ENCODE measurements around the gene NMNAT3. TPM values are rescaled to one million over a fixed set of nuclear protein-coding genes. Genes with fewer than 3 reads are reported as not detected.

The NMNAT3 gene
- 1 to 10 TPM; 1.2 to 1.3 TPM for total RNA-seq

- ATAC-seq (ENCODE audit: low read depth): peak; percentile 97
- H3K9me3 Mint-ChIP-seq: no peaks in the 10 kb centered on the region
- H3K27me3 Mint-ChIP-seq: peaks cover 2% of the 10 kb centered on the region
- POLR2A ChIA-PET: interaction anchor here (0.6 kb wide), 1 partner anchor 8 kb away, joined by 3 read pairs; no protein-coding TSS in a partner anchor
- peaks cover 4% of the 10 kb centered on the region for H3K4me1 Mint-ChIP-seq
- no peak within 1 kb of the TSS for H3K27ac Mint-ChIP-seq
- peak; percentile 88 for DNase-seq
- H3K36me3 Mint-ChIP-seq: no peaks in the 10 kb centered on the region
- H3K4me3 Mint-ChIP-seq: peak within 1 kb of the TSS; percentile 75
Measured at GRCh38 chr3:139677388-139678155, at the start of gene NMNAT3. Gene NMNAT3 (minus strand): TSS chr3:139677972. CDS start chr3:139627724, 50,248 bp downstream.

- Mint-ChIP-seq H3K4me3 (no peak overlapping the region), H3K9me3 (no peaks in the 10 kb centered on the region), H3K27ac (no peak overlapping the region), H3K4me1 (no peaks in the 10 kb centered on the region), H3K27me3 (peaks cover 10% of the 10 kb centered on the region), H3K36me3 (no peaks in the 10 kb centered on the region)
- ATAC-seq (ENCODE audit: low read depth): no peak
- no peak for DNase-seq
- POLR2A ChIA-PET: no interaction called here
Measured at GRCh38 chr3:139721370-139721769, 43.6 kb upstream of the NMNAT3 start.

GRCh38 chr3:139718415-139718814 lies 40.6 kb upstream of the NMNAT3 start:
- Mint-ChIP-seq H3K27me3 (peaks cover 10% of the 10 kb centered on the region), H3K36me3 (no peaks in the 10 kb centered on the region), H3K4me3 (no peak overlapping the region), H3K9me3 (no peaks in the 10 kb centered on the region), H3K27ac (no peak overlapping the region), H3K4me1 (no peaks in the 10 kb centered on the region)
- DNase-seq (no peak), ATAC-seq (ENCODE audit: low read depth) (no peak)
- POLR2A ChIA-PET: no interaction called here

- Mint-ChIP-seq H3K27ac (no peak overlapping the region), H3K4me3 (no peak overlapping the region), H3K4me1 (no peaks in the 10 kb centered on the region), H3K9me3 (no peaks in the 10 kb centered on the region), H3K36me3 (no peaks in the 10 kb centered on the region), H3K27me3 (peaks cover 6% of the 10 kb centered on the region)
- POLR2A ChIA-PET: no interaction called here
- ATAC-seq (ENCODE audit: low read depth): no peak
- DNase-seq: no peak
Measured at GRCh38 chr3:139716908-139717485, 39.2 kb upstream of the NMNAT3 start.

GRCh38 chr3:139715743-139716360 lies 38.1 kb upstream of the NMNAT3 start:
- Mint-ChIP-seq H3K36me3 (no peaks in the 10 kb centered on the region), H3K4me3 (no peak overlapping the region), H3K9me3 (no peaks in the 10 kb centered on the region), H3K4me1 (no peaks in the 10 kb centered on the region), H3K27ac (no peak overlapping the region), H3K27me3 (peaks cover 2% of the 10 kb centered on the region)
- no peak for ATAC-seq (ENCODE audit: low read depth)
- no peak for DNase-seq
- POLR2A ChIA-PET: no interaction called here

- no peaks in the 10 kb centered on the region for H3K36me3 Mint-ChIP-seq
- H3K4me3 Mint-ChIP-seq: no peak overlapping the region
- POLR2A ChIA-PET: no interaction called here
- no peaks in the 10 kb centered on the region for H3K9me3 Mint-ChIP-seq
- no peak for ATAC-seq (ENCODE audit: low read depth)
- H3K4me1 Mint-ChIP-seq: no peaks in the 10 kb centered on the region
- H3K27ac Mint-ChIP-seq: no peak overlapping the region
- DNase-seq: no peak
- peaks cover 6% of the 10 kb centered on the region for H3K27me3 Mint-ChIP-seq
Measured at GRCh38 chr3:139715166-139715565, 37.4 kb upstream of the NMNAT3 start.

- Mint-ChIP-seq H3K36me3 (no peaks in the 10 kb centered on the region), H3K4me3 (no peak overlapping the region), H3K4me1 (no peaks in the 10 kb centered on the region), H3K27me3 (peaks cover 8% of the 10 kb centered on the region), H3K27ac (no peak overlapping the region), H3K9me3 (no peaks in the 10 kb centered on the region)
- no peak for DNase-seq
- ATAC-seq (ENCODE audit: low read depth): no peak
- POLR2A ChIA-PET: no interaction called here
Measured at GRCh38 chr3:139710212-139710611, 32.4 kb upstream of the NMNAT3 start.

- Mint-ChIP-seq H3K9me3 (no peaks in the 10 kb centered on the region), H3K27me3 (peaks cover 15% of the 10 kb centered on the region), H3K4me1 (no peaks in the 10 kb centered on the region), H3K4me3 (no peak overlapping the region), H3K36me3 (no peaks in the 10 kb centered on the region), H3K27ac (no peak overlapping the region)
- POLR2A ChIA-PET: no interaction called here
- no peak for DNase-seq
- ATAC-seq (ENCODE audit: low read depth): no peak
Measured at GRCh38 chr3:139705631-139706030, 27.9 kb upstream of the NMNAT3 start.

- Mint-ChIP-seq H3K4me3 (no peak overlapping the region), H3K27me3 (peaks cover 12% of the 10 kb centered on the region), H3K4me1 (no peaks in the 10 kb centered on the region), H3K36me3 (no peaks in the 10 kb centered on the region), H3K9me3 (no peaks in the 10 kb centered on the region), H3K27ac (no peak overlapping the region)
- POLR2A ChIA-PET: no interaction called here
- DNase-seq (no peak), ATAC-seq (ENCODE audit: low read depth) (no peak)
Measured at GRCh38 chr3:139696314-139696604, 18.5 kb upstream of the NMNAT3 start.

GRCh38 chr3:139695426-139696313 lies 17.9 kb upstream of the NMNAT3 start:
- POLR2A ChIA-PET: no interaction called here
- Mint-ChIP-seq H3K27ac (no peak overlapping the region), H3K4me1 (no peaks in the 10 kb centered on the region), H3K9me3 (no peaks in the 10 kb centered on the region), H3K36me3 (no peaks in the 10 kb centered on the region), H3K4me3 (no peak overlapping the region), H3K27me3 (peaks cover 9% of the 10 kb centered on the region)
- ATAC-seq (ENCODE audit: low read depth) (no peak), DNase-seq (no peak)

- no peak for ATAC-seq (ENCODE audit: low read depth)
- POLR2A ChIA-PET: no interaction called here
Measured at GRCh38 chr3:139695007-139695406, 17.2 kb upstream of the NMNAT3 start.

GRCh38 chr3:139694542-139694941 lies 16.8 kb upstream of the NMNAT3 start:
- peaks cover 5% of the 10 kb centered on the region for H3K27me3 Mint-ChIP-seq
- POLR2A ChIA-PET: no interaction called here
- no peak overlapping the region for H3K27ac Mint-ChIP-seq
- ATAC-seq (ENCODE audit: low read depth) (no peak), DNase-seq (no peak)
- H3K4me1 Mint-ChIP-seq: no peaks in the 10 kb centered on the region
- no peaks in the 10 kb centered on the region for H3K9me3 Mint-ChIP-seq
- H3K36me3 Mint-ChIP-seq: no peaks in the 10 kb centered on the region
- no peak overlapping the region for H3K4me3 Mint-ChIP-seq

More at GRCh38 chr3:139695007-139695406, 17.2 kb upstream of the NMNAT3 start:
- Mint-ChIP-seq H3K27me3 (peaks cover 6% of the 10 kb centered on the region), H3K4me3 (no peak overlapping the region), H3K4me1 (no peaks in the 10 kb centered on the region), H3K36me3 (no peaks in the 10 kb centered on the region), H3K9me3 (no peaks in the 10 kb centered on the region), H3K27ac (no peak overlapping the region)
- no peak for DNase-seq

- Mint-ChIP-seq H3K27me3 (peaks cover 7% of the 10 kb centered on the region), H3K4me1 (no peaks in the 10 kb centered on the region), H3K36me3 (no peaks in the 10 kb centered on the region), H3K4me3 (no peak overlapping the region), H3K9me3 (no peaks in the 10 kb centered on the region), H3K27ac (no peak overlapping the region)
- no peak for ATAC-seq (ENCODE audit: low read depth)
- no peak for DNase-seq
- POLR2A ChIA-PET: no interaction called here
Measured at GRCh38 chr3:139691619-139692018, 13.8 kb upstream of the NMNAT3 start.
